Measurements from ENCODE around the gene KIAA0825.

GRCh38 chr5:94313188-94313587 lies 305.2 kb downstream of the KIAA0825 start:
- TF ChIP-seq CTCF (IDR thresholded peaks at IDR 0.05) (no peak), POLR2A (IDR thresholded peaks at IDR 0.05) (no peak)

Data from testis (tissue), 2 donors.